Natural killer cell treated with Interleukin-12 subunit alpha and Interleukin-12 subunit beta and Interleukin-15 and Interleukin-18, amount 100 ng/mL, for 72 hours (primary cell): ENCODE data around the gene CFAP206. TPM values are rescaled to one million over a fixed set of nuclear protein-coding genes. Genes with fewer than 3 reads are reported as not detected.

Experiments used
- ATAC-seq, 2 donors: fragments of 150-1000 bp; cut with Tn5 transposase in 1 of 2; sonication (Bioruptor Pico), chemical (Tn5 transposase) in 1 of 2; 2 replicates each; pipeline ENCODE4 v1.10.0; 2021
- DNase-seq: peaks from one replicate; pipeline ENCODE4 v3.0.0; 2022; ENCODE audit warnings: low spot score
- H3K27ac Mint-ChIP-seq, 2 donors: 1 replicate in 1 of 2; 2 replicates in 1 of 2; pipeline ENCODE4 v1.8.0; 2022; ENCODE audit warnings: mixed read lengths in 2 of 2, mild to moderate bottlenecking in 1 of 2, moderate library complexity in 1 of 2
- H3K27me3 Mint-ChIP-seq, 2 donors: 1 replicate in 1 of 2; 2 replicates in 1 of 2; pipeline ENCODE4 v1.8.0; 2022; ENCODE audit warnings: mixed read lengths in 2 of 2
- H3K36me3 Mint-ChIP-seq: one replicate; pipeline ENCODE4 v1.8.0; 2022; ENCODE audit warnings: mixed read lengths
- H3K4me1 Mint-ChIP-seq, 2 donors: 1 replicate in 1 of 2; 2 replicates in 1 of 2; pipeline ENCODE4 v1.8.0; 2022; ENCODE audit warnings: low read depth in 2 of 2, mixed read lengths in 2 of 2, mild to moderate bottlenecking in 1 of 2
- H3K4me3 Mint-ChIP-seq: one replicate; pipeline ENCODE4 v1.8.0; 2022; ENCODE audit warnings: mixed read lengths
- H3K9me3 Mint-ChIP-seq: 2 replicates; pipeline ENCODE4 v1.8.0; 2022; ENCODE audit warnings: mixed read lengths
- total RNA-seq, 2 donors: library from RNA; stranded (reverse); gene quantifications; one replicate each; pipeline ENCODE4 v1.2.3, GENCODE V29; 2022

Gene CFAP206, protein sequence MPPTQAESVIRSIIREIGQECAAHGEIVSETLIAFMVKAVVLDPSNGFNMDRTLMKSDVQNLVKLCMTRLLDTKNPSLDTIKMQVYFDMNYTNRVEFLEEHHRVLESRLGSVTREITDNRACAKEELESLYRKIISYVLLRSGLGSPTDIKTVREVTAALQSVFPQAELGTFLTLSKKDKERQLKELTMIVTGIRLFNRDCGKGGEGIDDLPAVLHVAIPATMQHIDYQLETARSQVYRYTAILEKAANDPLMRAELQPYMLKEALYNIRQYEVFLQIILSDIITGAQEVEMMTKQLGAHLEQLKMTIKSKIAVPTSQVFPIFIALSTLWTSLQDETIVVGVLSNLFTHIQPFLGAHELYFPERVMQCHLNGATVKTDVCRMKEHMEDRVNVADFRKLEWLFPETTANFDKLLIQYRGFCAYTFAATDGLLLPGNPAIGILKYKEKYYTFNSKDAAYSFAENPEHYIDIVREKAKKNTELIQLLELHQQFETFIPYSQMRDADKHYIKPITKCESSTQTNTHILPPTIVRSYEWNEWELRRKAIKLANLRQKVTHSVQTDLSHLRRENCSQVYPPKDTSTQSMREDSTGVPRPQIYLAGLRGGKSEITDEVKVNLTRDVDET
- under 1 TPM in 1 of 2 donors, not detected in 1; 0.21 TPM for total RNA-seq

GRCh38 chr6:87407901-87408720, at the start of gene CFAP206:
CFAP206 (plus strand) TSS chr6:87407972; CDS start chr6:87409840, 1,868 bp downstream.
- no peaks in the 10 kb centered on the region for H3K9me3 Mint-ChIP-seq
- H3K4me1 Mint-ChIP-seq = peaks cover 0 to 5% of the 10 kb centered on the region in 2 donors
- no peaks in the 10 kb centered on the region for H3K36me3 Mint-ChIP-seq
- peak within 1 kb of the TSS; percentile 82 for H3K4me3 Mint-ChIP-seq
- DNase-seq (peak; percentile 85), ATAC-seq (peak; percentile 94)
- H3K27ac Mint-ChIP-seq = peak within 1 kb of the TSS; percentile 67 to 80
- peaks cover 14 to 31% of the 10 kb centered on the region in 2 donors for H3K27me3 Mint-ChIP-seq

GRCh38 chr6:87364602-87365252, 43.0 kb upstream of the CFAP206 start:
- Mint-ChIP-seq H3K9me3 (no peaks in the 10 kb centered on the region), H3K27me3 (no peaks in the 10 kb centered on the region), H3K27ac (no peak overlapping the region), H3K36me3 (no peaks in the 10 kb centered on the region), H3K4me1 (no peaks in the 10 kb centered on the region), H3K4me3 (no peak overlapping the region)
- DNase-seq (no peak), ATAC-seq (no peak)

DNA sequence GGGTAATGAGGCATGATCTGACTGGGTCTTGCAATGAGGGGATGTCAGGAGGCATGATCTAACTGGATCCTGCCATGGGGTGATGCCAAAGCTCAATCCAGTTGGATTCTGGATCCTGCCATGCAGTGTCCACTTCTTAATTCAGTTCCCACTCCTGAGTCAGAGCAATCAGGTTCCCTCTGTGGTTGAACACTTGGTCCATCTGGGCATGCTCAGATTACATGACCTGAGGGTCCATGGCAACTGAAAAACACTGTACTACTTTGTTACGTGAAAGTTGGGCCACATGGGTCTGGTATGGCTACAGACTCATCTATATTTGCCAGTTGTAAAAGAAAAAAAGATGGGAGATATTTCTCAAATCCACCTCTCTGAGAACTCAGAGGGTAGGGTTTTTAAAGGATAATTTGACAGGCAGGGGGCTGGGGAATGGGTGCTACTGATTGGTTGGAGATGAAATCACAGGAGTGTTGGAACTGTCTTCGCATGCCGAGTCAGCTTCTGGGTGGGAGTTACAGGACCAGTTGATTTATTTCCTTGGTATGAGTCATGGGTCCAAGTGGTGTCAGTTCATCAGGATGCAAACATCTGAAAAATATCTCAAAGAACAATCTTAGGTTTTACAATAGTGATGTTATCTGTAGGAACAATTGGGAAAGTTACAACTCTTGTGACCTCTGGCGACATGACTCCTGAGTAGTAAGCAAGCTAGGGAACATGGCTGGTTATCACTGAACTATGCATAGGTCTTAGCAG, 41.5 kb upstream of the CFAP206 start:
- DNase-seq (no peak), ATAC-seq (no peak)

GRCh38 chr6:87366899-87367298, 40.9 kb upstream of the CFAP206 start:
- Mint-ChIP-seq H3K4me1 (no peaks in the 10 kb centered on the region), H3K4me3 (no peak overlapping the region), H3K27ac (no peak overlapping the region), H3K9me3 (no peaks in the 10 kb centered on the region), H3K36me3 (no peaks in the 10 kb centered on the region), H3K27me3 (no peaks in the 10 kb centered on the region)
- DNase-seq = no peak
- ATAC-seq = no peak

More for the DNA sequence above, 41.5 kb upstream of the CFAP206 start:
- Mint-ChIP-seq H3K27ac (no peak overlapping the region), H3K36me3 (no peaks in the 10 kb centered on the region), H3K4me3 (no peak overlapping the region), H3K4me1 (no peaks in the 10 kb centered on the region), H3K27me3 (no peaks in the 10 kb centered on the region), H3K9me3 (no peaks in the 10 kb centered on the region)

DNA sequence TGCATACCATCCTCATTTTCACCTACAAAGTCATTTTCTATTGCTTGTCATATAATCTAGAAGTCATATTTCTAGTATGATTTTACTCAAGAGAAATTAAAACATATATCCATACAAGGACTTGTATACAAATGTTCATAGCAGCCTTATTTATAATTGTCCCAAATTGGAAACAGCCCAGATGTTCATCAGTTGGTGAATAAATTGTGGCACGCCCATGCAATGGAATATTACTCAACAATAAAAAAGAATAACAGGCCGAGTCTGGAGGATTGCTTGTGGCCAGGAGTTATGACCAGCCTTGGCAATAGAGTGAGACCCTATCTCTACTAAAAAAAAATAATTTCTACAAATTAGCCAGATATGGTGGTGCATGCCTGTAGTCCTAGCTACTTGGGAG, 34.4 kb upstream of the CFAP206 start:
- no peaks in the 10 kb centered on the region for H3K36me3 Mint-ChIP-seq
- no peaks in the 10 kb centered on the region for H3K27me3 Mint-ChIP-seq
- H3K27ac Mint-ChIP-seq = no peak overlapping the region
- H3K4me1 Mint-ChIP-seq = no peaks in the 10 kb centered on the region
- H3K4me3 Mint-ChIP-seq = no peak overlapping the region
- DNase-seq (no peak), ATAC-seq (no peak)
- no peaks in the 10 kb centered on the region for H3K9me3 Mint-ChIP-seq

DNA sequence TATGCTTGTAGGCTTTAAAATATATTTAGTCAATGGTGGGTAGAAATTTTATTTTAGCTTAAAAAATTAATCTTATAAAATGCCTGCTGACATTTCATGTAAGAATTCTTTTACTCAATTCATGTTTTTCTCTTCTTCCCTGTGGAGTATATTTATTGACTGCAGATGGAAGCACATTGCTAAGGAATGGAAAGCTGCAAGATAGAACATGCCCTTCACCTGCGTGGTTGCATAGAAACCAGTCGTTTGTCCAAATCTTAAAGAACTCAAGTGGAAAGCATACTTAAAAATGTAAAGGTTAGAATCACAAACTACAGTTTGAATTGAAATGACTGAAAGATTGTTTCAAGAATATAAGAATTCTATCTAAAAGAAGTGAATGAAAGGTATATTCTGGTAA, 32.5 kb upstream of the CFAP206 start:
- H3K27me3 Mint-ChIP-seq = no peaks in the 10 kb centered on the region
- no peaks in the 10 kb centered on the region for H3K36me3 Mint-ChIP-seq
- H3K4me3 Mint-ChIP-seq = no peak overlapping the region
- no peak overlapping the region for H3K27ac Mint-ChIP-seq
- H3K4me1 Mint-ChIP-seq = no peaks in the 10 kb centered on the region
- H3K9me3 Mint-ChIP-seq = no peaks in the 10 kb centered on the region
- ATAC-seq = no peak
- DNase-seq = no peak

GRCh38 chr6:87376643-87377042, 31.1 kb upstream of the CFAP206 start:
- Mint-ChIP-seq H3K27ac (no peak overlapping the region), H3K27me3 (no peaks in the 10 kb centered on the region), H3K4me1 (no peaks in the 10 kb centered on the region), H3K9me3 (no peaks in the 10 kb centered on the region), H3K4me3 (no peak overlapping the region), H3K36me3 (no peaks in the 10 kb centered on the region)
- DNase-seq = no peak
- no peak for ATAC-seq

DNA sequence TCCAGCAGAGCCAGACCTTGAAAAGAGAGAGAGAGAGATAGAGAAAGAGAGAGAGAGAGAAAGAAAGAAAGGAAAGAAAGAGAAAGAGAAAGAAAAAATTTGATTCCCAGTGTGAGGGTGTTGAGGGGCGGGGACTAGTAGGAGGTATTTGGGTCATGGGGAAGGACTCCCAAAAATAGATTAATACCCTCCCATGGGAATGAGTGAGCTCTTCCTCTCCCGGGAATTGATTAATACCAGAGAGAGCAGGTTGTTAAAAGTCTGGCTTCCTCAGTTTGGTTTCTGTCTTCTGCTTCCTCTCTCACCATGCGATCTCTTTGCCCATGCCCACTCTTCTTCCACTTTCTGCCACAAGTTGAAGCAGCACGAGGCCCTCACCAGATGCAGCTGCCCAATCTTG, 28.8 kb upstream of the CFAP206 start:
- Mint-ChIP-seq H3K36me3 (no peaks in the 10 kb centered on the region), H3K4me3 (no peak overlapping the region), H3K27ac (no peak overlapping the region), H3K4me1 (no peaks in the 10 kb centered on the region), H3K9me3 (no peaks in the 10 kb centered on the region), H3K27me3 (no peaks in the 10 kb centered on the region)
- ATAC-seq (no peak), DNase-seq (no peak)

DNA sequence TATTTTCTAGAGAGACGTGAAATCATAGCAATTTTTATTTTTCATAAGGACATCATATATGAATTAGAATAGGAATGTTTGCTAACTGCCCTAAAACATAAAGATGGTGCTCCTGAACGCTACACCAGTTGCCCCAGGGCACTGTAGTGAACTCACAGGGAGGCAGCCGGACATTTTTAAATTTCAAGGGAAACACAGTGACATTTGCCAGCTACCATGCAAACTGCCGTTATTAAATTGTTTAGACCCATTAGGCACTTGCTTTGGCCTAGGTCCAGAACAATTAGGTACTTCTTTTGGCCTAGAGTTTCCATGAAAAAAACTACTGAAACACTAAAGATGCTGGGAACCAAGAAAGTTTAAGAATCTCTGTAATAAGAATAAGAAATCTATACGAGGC, 24.9 kb upstream of the CFAP206 start:
- Mint-ChIP-seq H3K36me3 (no peaks in the 10 kb centered on the region), H3K27ac (no peak overlapping the region), H3K27me3 (no peaks in the 10 kb centered on the region), H3K4me3 (no peak overlapping the region), H3K4me1 (no peaks in the 10 kb centered on the region), H3K9me3 (no peaks in the 10 kb centered on the region)
- no peak for DNase-seq
- ATAC-seq = no peak

GRCh38 chr6:87384038-87384437, 23.7 kb upstream of the CFAP206 start:
- Mint-ChIP-seq H3K9me3 (no peaks in the 10 kb centered on the region), H3K4me1 (no peaks in the 10 kb centered on the region), H3K36me3 (no peaks in the 10 kb centered on the region), H3K27ac (no peak overlapping the region), H3K27me3 (no peaks in the 10 kb centered on the region), H3K4me3 (no peak overlapping the region)
- DNase-seq (no peak), ATAC-seq (no peak)

- Mint-ChIP-seq H3K36me3 (no peaks in the 10 kb centered on the region), H3K4me1 (no peaks in the 10 kb centered on the region), H3K27me3 (no peaks in the 10 kb centered on the region), H3K9me3 (no peaks in the 10 kb centered on the region), H3K4me3 (no peak overlapping the region), H3K27ac (no peak overlapping the region)
- DNase-seq (no peak), ATAC-seq (no peak)
Measured at GRCh38 chr6:87384449-87384848, 23.3 kb upstream of the CFAP206 start.

DNA sequence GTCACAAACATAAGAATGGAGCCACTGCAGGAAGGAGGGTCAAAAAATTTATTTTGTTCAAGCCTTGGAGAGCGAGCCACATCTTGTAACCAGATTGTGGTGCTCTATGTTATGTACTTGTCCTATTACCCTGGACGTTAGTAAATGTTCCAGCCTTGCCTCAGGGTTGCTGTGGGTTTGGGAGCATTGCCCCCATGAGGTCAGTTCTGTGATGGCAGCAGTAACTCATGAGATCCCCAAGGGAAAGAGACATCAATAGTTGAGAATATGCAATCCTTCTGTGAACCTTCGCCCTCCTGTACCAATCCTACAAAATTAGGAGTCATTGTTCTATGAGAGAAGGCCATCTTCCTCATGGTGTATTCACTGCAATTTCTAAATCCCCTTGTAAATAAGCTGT, 16.4 kb upstream of the CFAP206 start:
- Mint-ChIP-seq H3K4me3 (no peak overlapping the region), H3K27me3 (no peaks in the 10 kb centered on the region), H3K27ac (no peak overlapping the region), H3K36me3 (no peaks in the 10 kb centered on the region), H3K9me3 (no peaks in the 10 kb centered on the region), H3K4me1 (peaks cover 4 to 5% of the 10 kb centered on the region in 2 donors)
- DNase-seq (no peak), ATAC-seq (no peak)

DNA sequence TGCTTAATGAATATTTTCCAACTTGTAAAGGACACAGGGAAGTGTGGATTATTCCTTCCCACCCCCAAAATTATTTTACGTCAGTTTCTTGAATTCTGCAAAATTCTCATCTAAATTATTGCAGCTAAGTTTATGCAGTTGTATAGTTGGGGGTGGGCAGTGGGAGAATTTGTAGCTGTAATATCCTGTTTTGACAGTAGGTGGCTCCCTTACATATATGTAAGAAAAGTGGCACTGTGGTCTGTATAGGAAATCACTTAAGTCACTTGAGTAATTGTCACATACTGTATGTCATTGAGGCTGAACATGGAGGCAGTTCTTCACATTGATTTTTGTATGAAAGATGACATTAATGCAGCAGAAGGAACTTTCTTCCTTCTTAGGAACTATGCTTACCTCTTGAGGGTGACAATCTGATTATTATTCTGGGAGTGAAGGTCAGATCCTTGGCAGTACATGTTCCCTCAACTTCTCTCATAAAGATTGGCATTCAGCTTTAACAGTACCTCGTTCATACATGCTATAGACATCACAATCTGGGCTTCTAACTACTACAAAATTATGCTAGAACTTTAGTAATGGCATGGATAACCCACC, 14.6 kb upstream of the CFAP206 start:
- H3K9me3 Mint-ChIP-seq = no peaks in the 10 kb centered on the region
- DNase-seq = no peak
- no peaks in the 10 kb centered on the region for H3K27me3 Mint-ChIP-seq
- peak; percentile 85 to 86 for ATAC-seq
- H3K4me1 Mint-ChIP-seq = peaks cover 4 to 5% of the 10 kb centered on the region in 2 donors
- no peak overlapping the region for H3K4me3 Mint-ChIP-seq
- no peaks in the 10 kb centered on the region for H3K36me3 Mint-ChIP-seq
- no peak overlapping the region for H3K27ac Mint-ChIP-seq
